HG02642 (cell line): ENCODE data around the gene TERT.
"Not testable (repeated sequence)": the region's sequence is repeated elsewhere in the genome, so short reads cannot be mapped to it uniquely, and the experiment has no call there.

ENCODE experiments used
- ATAC-seq: cut with Tn5 transposase; IDR thresholded peaks from one replicate; pipeline ENCODE4 v1.9.1; 2021; ENCODE audit warnings: mild to moderate bottlenecking; ENCODE audit not compliant: unreplicated experiment, poor library complexity

TERT gene

DNA sequence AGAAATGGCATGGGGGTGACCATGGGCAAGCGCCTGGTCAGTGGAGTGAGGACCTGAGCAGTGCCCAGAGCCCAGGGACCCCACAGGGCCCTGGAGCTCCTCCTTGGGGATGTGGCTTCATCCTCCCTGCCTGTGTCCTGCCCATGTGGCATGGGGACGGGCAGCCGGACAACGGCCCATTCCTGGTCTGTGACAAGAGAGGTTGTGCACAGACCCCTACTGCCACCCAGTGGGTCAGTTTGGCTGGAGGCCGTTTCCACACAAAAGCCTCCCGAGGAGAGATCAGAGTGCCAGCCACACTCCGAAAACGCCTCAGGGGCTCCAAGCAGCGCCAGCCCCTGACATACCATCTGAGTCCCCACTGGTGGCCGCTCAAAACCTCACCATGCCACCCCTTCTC is 49.9 kb downstream of the TERT start:
- no peak for ATAC-seq

DNA sequence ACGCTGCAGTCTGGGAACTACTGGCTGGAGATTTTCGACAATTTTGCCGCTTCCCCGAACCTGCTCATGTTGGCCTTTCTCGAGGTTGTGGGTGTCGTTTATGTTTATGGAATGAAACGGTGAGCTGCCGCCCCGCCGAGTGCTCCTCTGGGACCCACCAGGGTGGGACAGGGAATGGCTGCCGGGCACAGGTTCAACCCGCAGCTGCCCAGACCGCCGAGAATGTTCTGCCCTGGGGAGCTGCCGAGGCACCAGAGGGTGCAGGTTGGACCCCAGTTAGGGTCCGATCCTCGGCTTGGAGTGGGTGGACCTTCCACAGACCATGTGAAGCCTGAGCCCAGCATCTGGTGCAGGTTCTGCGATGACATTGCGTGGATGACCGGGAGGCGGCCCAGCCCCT is 50.6 kb downstream of the TERT start:
- ATAC-seq: no peak

DNA sequence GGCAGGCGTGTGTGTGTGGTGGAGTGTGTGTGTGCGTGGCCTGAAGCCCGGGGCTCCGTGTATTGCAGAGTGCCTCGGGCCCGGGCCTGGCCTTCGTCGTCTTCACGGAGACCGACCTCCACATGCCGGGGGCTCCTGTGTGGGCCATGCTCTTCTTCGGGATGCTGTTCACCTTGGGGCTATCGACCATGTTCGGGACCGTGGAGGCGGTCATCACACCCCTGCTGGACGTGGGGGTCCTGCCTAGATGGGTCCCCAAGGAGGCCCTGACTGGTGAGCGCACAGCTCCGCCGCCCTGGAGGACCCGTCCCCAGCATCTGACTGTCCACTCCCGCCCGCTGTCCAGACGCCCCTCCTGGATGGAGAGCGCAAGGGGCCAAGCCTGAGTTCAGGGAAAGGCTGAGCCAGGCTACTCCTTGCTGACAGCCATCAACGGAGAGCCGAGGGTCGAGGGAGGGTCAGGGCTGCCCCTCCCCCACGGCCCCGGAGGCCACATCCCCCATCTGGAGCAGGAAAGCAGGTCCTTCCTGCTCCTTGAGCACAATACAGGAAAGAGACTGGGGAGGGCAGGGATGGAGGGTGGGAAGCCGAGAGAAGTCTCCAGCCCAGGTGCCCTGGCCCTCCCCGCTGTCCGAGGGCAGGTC is 51.3 kb downstream of the TERT start:
- no peak for ATAC-seq

- ATAC-seq: no peak
Observed at GRCh38 chr5:1242733-1243486, 52.0 kb downstream of the TERT start.

GRCh38 chr5:1241509-1242080 is 53.3 kb downstream of the TERT start:
- ATAC-seq: no peak

- ATAC-seq: no peak
Observed at GRCh38 chr5:1240496-1241260, 54.2 kb downstream of the TERT start.

GRCh38 chr5:1239505-1240251 is 55.2 kb downstream of the TERT start:
- no peak for ATAC-seq

DNA sequence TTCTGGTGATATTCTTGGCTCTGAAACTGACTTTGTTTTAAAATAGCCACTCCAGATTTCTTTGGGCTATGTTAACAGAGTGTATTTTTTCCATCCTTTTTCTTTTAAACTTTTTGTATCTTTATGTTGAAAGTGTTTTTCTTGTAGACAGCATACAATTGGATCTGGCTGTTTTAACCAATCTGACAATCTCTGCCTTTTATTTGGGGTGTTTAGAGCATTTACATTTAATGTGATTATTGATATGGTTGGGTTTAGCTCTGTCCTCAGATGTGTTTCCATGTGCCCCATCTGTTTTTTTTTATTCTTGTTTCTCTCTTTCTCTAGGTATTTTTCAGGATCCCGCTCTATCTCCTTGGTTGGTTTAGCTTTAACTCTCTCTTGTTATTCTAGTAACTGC is 59.0 kb downstream of the TERT start:
- ATAC-seq: no peak

DNA sequence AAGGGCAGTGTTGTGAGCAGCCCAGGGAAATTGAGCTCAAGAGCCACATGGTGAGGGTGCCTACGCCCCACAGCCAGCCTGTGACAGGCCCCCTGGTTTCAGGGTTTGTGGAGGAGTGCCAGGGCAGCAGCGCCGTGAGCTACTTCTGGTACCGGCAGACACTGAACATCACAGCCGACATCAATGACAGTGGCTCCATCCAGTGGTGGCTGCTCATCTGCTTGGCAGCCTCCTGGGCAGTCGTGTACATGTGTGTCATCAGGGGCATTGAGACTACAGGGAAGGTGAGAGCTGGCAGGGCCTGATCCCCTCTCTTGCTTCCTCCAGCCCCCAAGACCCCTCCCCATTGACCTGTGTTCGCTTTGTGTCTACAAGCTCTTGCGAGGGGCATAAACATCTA is 59.5 kb downstream of the TERT start:
- ATAC-seq: no peak

DNA sequence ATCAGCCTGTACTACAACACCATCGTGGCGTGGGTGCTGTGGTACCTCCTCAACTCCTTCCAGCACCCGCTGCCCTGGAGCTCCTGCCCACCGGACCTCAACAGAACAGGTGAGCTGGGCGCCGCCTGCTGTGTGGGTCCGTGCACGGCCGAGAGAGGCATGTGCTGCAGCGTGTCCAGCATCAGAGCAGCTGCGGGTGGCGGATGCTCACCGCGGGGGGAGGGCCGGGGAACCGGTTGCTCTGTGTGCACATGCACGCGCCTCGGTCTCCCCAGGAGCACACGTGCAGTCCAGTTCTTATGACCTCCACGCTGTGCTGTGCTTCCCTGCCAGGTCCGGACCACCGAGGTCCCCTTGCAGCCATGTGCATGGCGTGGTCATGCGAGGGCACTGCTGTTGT is 62.1 kb downstream of the TERT start:
- no peak for ATAC-seq

DNA sequence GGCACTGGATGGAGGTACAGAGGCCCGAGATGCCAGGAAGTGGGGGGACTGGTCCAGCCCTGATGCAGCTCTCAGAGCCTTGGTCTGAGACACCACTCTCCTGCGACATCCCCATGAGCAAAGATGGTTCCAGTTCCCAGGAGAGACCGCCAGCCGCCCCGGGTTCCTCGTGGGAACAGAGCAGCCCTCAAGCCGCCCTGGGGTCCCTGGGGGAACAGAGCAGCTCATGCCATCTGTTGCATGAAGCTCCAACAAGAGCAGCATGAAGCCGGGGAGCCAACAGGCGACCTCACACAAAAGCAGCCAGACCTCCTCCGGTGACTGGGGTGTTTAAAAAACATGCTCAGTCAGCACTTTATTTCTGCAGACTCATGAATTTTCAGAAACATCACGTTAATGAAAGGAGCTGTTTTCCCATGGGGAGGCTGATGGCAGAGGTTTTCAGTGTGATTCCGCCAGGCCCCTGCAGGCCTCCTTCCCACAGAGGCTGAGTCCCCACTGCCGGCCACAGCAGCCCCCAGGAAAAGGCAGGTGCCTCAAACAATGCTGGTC is 63.4 kb downstream of the TERT start:
- ATAC-seq: no peak

DNA sequence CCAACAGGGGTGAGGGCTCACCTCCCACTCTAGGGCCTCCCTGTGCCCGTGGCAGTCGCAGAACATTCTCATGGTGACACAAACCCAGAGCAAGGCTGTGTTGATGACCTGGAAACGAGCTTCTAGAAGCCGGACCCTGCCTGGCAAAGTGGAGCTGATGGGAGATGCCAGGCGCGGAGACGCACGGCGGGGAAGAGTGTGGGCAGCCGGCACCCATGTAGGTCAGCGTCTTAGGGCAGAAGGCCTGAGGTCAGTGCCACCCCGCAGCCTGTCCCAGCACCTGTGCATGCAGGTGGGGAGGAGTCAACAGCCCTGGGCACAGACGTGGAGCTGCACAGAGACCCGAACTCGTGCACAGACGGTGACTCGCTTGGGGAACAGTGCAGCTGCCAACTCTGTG is 64.3 kb downstream of the TERT start:
- ATAC-seq: no peak

DNA sequence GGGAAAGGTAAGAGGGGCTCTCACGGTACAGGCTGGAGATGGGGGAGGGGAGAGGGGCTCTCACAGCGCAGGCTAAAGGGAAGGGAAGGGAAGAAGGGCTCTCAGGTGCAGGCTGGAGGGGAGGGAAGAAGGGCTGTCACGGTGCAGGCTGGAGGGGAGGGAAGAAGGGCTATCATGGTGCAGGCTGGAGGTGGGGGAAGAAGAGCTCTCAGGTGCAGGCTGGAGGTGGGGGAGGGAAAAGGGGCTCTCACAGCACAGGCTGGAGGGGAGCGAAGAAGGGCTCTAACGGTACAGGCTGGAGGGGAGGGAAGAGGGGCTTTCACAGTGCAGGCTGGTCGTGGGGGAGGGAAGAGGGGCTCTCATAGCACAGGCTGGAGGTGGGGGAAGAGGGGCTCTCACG is 65.0 kb downstream of the TERT start:
- ATAC-seq: no peak

GRCh38 chr5:1229023-1229422 is 65.8 kb downstream of the TERT start:
- ATAC-seq: not testable (repeated sequence)

GRCh38 chr5:1228120-1228519 is 66.7 kb downstream of the TERT start:
- ATAC-seq: no peak

DNA sequence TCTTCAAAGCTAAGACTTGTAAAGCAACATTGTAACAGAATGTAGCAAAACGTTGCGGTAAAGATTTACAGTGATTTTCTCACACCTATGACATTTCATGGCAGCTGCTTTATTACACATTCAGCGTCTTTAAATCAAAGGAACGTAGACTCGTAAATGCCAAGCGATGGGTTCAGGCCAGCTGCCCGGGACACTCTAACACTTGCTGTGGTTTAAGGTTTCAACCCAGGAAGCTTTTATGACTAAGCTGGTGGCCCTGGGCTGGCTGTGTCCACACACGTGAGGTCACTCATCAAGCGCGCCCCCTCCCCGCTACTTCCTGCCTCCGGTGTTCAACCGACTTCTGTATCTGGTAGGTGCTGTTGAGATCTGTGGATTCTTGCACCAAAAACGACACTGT is 67.2 kb downstream of the TERT start:
- no peak for ATAC-seq

DNA sequence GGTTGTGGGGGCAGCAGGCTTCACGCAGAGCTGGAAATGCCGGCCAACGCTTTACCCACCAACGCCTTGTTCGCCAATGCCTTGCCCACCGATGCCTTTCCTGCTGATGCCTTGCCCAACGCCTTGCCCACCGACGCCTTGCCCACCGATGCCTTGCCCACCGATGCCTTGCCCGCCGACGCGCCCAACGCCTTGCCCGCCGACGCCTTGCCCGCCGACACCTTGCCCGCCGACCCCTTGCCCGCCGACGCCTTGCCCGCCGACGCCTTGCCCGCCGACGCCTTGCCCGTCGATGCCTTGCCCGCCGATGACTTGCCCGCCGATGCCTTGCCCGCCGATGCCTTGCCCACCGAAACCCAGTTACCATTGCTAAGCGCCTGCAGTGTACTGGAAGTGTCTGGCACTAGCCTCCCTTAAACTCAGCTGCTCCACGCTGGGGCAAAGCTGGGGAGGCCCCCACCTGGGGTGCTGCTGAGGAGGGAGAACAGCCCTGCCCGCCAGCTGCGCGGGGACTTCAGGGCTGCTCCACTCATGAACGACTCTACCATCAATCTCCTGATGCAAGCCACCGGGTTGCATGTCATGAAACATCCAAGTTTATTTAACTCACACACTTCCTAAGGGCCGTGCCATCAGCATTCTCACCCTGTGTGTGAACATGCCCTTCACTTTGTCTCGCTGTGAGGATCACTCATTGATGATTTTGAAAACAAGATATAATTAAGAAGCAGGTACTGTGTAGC is 67.9 kb downstream of the TERT start:
- ATAC-seq: no peak

GRCh38 chr5:1226231-1226630 is 68.6 kb downstream of the TERT start:
- ATAC-seq: no peak

GRCh38 chr5:1225081-1225480 is 69.8 kb downstream of the TERT start, which contains the start of gene SLC6A18:
Gene SLC6A18, plus strand, starts transcription at chr5:1225381. Its CDS starts 97 bp downstream, at chr5:1225478.
- ATAC-seq: no peak
